ENCODE results near the gene EPHB2. TPM values are rescaled to one million over a fixed set of nuclear protein-coding genes. Genes with fewer than 3 reads are reported as not detected.

EPHB2 gene
- total RNA-seq, 1 donor from 2014 or later: 28.9 TPM

DNA sequence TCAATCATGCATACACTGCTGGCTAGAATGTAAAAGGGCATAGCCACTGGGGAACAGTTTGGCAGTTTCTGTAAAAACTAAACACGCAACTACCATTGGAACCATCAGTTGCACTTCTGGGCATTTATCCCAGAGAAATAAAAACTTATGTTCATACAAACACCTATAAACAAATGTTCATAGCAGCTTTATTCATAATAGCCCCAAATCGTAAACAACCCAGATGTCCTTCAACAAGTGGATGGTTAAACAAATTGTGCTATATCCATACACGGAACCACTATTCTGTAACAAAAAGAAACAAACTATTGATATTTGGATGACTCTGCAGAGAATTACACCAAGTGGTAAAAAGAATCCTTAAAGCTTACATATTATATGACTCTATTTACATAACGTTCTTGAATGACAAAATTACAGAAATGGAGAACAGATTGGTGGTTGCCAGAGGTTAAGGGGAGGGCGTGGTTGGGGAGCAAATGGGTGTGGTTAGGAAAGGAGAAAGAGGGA is 239.2 kb downstream of the EPHB2 start:
- no peak for DNase-seq (ENCODE audit: low spot score)

DNA sequence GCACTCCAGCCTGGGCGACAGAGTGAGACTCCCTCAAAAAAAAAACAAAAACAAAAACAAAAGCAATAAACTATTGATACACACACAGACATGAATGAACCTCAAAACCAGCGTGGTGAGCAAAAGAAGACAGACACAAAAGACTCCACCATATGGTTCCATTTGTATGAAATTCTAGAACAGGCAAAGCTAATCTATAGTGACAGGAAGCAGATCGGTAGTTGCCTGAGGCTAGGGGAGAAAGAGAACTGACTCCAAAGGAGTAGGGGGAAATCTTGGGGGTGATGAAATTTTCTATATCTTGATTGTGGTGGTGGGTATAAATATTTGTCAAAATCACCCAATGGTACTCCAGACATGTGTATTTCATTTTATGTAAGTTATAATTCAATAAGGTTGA is 241.2 kb downstream of the EPHB2 start:
- no peak for DNase-seq (ENCODE audit: low spot score)

DNA sequence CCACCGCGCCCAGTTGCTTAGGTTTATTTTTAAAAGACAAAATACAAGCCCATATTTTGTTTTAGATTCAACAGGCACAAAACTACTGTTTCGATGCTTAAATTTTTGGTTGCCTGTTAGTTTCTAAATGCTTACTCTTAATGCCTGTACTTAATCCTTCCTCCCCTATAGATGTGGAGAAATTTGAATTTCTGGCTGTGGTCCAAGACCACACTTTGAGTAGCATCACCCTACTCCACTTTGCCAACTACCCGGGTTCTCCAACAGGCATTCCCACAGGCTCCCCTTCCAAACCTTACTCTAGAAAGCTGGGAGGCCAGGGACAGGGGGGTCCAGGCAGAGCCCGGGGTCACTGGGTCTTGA is 242.0 kb downstream of the EPHB2 start:
- DNase-seq (ENCODE audit: low spot score): no peak

DNA sequence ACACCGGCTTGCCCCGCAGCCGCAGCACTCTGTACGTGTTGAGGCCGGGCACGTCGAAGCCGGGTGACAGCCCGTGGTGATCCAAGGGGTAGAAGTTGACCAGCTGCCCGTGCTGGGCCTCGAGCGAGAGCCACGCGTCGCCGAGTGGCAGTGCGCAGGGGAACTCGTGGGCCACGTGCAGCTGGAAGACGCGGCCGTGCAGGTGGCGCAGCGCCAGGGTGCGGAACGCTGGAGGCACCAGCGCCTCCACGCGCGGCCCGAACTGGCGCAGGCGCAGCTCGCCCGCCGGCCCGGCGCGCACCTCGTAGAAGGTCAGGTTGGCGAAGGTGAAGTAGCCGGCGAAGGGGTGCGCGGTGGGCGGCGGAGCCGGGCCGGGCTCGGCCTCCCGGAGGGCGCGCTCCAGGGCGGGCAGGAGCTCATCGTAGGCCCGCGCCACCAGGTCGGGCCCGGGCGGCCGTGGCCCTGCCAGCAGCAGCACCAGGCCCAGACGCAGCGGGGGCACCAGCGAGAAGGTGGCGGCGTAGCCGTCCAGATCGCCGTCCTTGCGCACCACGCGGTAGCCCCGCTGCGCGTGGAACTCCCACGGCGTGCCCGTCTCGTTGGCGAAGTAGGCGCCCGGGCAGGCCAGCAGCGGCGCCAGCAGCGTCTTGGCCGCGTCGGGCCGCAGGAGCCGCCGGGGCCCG is 242.6 kb downstream of the EPHB2 start:
- DNase-seq (ENCODE audit: low spot score): no peak

DNA sequence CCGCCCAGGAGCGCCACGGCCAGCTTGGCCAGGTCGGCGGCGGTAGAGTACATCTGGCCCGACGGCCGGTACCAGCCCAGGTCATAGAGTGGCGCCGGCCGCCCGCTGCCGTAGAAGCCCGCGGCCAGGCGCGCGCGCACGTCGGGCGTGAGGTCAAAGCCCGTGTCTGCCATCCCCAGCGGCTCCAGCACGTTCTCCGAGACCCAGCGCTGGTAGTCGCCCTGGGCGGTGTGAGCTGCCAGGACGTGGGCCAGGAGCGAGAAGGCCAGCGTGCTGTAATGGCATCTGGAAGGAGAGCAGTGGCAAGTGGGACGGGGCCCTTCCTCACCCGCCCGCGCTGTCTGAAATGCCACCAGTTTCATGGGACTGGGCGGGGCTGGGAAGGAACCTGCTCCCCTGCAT is 243.1 kb downstream of the EPHB2 start:
- no peak for DNase-seq (ENCODE audit: low spot score)

DNA sequence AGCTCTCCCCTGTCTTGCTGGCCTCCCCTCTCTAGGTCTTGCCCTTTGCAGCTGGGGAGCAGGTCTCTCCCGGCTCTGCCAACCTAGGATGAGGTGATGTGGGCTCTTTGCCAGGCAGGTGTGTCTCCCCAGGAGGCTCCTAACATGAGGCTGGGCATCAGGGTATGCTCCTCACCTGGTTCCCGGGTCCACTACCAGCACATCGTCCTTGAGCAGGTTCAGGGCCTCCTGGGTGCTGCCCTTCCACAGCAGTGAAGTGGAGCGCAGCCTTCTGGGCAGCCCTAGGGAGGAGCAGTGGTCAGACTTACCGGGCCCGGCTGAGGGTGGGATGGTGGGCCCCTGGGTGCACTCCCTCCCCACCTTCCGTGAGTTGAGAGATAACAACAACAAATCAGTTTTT is 244.5 kb downstream of the EPHB2 start:
- no peak for DNase-seq (ENCODE audit: low spot score)

DNA sequence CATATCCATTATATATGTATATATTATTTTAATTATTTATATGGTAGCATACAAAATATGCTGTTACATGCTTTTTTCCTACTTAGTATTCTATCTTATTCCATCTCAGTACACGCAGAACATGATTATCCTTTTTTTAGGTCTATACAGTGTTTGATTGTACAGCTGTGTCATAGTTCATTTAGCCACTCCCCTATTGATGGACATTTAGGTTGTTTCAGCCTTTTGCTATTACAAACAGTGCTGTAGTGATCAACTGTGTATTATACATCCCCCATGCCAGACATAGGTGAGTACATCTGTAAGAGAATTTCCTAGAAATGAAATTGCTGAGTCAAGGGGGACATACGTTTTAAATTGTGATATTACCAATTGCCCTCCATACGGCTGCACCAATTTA is 246.4 kb downstream of the EPHB2 start:
- DNase-seq (ENCODE audit: low spot score): no peak

DNA sequence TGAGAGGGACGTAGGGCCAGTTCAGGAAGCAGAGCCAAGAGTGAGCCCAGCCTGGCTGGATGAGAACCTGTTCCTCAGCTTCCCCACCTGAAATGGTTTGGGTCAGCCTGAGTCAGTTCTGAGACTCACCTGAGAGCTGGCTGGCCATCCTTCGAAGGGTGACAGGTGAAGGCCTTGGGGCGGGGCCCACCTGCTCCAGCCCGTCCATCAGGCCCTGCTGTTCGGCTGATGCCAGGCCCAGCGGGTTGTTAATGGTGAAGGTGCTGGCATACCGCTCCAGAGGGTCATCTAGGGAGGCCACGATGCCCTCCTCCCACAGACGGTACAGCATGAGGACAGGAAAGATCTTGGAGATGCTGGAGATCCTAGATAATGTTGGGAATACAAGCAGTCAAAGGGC is 247.9 kb downstream of the EPHB2 start:
- DNase-seq (ENCODE audit: low spot score): no peak

DNA sequence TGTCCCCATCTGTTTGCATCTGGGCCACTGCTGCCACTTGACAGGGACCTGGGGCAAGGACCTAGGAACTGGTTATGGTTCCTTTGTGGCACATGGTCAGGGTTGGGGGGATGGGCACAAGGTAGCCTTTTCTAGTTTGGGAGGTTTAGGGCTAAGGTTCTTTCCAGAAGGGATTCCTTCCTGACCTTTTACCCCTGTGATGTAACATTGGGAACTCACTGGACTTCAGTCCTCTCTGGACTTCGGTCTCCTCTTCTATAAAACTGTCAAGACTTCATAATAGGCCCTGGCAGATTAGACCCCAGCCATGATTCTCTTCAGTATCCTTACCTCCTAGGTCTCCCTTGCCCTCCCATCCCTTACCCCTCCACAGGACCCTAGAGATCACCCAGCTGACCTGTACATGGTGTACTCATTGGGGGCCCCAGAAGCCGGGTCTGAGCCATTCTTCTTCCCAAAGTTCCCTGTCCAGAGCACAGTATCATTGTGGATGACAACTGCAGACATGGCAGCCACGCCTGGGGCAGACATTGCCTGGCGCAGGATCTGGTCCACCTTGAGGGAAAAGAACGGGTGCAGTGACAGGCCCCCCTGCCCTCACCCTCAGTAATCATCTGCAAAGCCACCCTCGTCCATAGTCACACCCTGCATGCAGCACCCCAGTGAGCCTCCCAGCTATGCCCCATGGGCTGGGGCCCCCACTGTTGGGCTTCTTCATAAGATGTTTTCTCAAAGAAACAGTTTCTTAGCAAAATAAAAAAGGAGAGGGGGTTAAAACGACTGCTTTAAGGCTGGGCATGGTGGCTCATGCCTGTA is 249.1 kb downstream of the EPHB2 start:
- DNase-seq (ENCODE audit: low spot score): no peak

DNA sequence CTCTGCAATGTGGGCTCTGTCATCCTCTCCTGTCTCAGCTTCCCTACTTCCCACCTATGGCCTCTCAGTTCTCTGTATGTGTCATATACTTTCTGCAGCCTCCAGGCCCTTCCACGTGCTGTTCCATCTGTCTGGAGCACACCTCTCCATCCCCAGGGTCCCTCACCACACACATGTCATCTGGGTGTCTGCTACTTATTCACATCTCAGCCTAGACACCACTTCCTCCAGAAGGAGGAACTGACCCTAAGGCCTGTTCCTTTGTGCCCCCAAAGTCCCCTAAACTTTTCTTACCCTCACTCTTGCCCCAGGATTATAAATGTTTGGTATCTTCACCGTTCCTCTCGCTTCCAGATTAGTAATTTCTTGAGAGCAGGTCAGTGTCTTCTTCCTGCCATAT is 251.9 kb downstream of the EPHB2 start:
- DNase-seq (ENCODE audit: low spot score): no peak

DNA sequence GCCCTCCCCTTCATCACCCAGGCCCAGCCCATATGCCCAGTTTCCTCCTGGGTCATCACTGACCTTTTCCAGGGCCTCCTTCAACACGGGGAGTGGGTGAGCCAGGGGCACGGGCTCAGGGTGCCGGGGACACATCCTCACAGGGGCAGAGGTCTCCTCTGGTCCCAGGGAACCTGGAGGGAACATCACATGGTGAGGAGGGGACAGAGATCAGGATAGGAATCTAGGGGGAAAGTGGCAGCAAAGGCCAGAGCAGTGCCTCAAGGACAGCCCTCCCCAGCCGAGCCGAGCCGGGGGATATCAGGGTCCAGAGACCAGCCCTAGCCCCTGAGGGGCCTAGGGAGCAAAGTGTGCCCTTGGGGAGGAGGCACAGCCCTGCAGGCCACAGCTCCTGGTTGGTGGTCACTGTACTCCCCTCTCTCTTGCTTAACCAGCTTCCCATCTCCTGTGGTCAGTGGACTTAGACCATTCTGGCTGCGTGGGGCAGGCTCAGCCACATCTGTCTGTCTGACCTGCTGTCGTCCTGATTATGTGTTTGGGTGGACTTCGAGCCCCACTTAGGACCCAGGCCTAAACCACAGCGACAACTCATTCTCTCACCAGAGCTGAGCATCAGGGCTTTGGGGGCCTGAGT is 252.5 kb downstream of the EPHB2 start:
- no peak for DNase-seq (ENCODE audit: low spot score)

DNA sequence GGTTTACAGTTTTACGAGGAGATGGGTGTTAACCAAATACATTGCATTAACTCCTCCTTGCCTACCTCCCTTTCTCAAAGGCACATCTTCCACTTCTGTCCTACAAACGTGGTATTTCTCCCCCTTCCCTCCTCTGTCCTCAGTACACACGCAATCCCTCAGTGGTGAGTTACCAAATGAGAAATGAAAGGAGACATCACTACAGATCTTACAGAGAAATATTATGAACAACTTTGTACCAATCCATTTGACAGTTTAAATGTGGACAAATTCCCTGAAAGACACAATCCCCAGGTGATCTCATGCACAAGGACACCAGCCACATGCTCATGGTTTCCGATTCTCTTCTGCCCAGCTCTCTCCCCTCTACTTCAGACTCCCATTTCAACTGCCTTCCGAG is 255.7 kb downstream of the EPHB2 start:
- DNase-seq (ENCODE audit: low spot score): no peak

DNA sequence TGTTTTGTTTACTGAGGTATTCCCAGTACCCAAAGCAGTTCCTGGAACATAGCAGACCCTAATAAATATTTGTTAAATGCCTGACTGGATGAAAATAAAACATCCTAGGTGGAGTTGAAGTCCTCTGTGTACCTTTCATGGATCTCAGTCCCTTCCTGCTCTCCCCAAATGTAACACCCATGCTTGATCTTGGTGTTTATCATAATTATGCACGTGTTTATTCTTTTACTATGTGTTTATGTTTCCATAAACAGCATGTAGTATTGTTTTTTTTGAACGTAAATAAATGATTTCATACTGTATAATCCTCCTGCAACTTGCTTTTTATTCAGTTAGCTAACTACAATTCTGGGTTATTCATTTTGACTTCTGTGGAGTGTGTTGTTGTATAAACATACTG is 257.2 kb downstream of the EPHB2 start:
- no peak for DNase-seq (ENCODE audit: low spot score)

DNA sequence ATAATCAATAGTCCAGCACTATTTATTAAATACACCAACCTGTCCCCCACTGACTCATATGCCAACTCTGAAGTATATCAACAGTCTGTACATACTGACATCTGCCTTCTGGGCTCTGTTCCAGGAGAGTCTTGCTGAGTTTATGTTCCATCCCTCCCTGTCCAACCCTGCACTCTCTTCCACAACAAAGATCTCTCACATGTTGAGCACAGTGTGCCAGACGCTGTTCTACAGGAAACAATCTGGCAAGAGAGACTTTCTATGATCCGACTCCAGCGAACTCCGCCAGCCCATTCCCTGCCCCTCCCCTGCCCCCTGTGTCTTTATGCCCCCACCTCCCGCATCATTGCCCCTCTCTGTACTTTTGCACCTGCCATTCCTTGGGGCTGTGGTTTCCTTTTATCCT is 258.7 kb downstream of the EPHB2 start:
- DNase-seq (ENCODE audit: low spot score): peak; percentile 92

DNA sequence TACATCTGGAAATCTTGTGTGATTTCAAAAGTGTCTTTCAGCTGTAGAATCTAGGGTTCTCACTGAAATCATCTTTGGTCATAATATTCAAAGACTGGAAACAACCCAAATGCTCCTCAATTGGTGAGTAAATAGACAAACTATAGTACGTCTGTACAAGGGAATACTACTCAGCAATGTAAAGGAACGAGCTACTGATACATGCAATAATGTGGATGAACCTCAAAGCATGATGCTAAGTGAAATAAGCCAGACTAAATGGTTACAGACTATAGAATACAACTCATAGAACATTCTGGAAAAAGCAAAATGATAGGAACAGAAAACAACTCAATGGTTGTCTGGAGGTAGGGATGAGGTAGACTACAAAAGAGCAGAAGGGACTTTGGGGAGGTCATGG is 259.5 kb downstream of the EPHB2 start:
- no peak for DNase-seq (ENCODE audit: low spot score)

Other genes starting within 250 kb of the EPHB2 start
- gene EPHA8, start 147.3 kb upstream of the EPHB2 start, total RNA-seq (ENCODE audit: insufficient read depth, low replicate concordance): 4.3 TPM
- 122 TPM for gene C1QA, start 74.2 kb upstream of the EPHB2 start, total RNA-seq (ENCODE audit: insufficient read depth, low replicate concordance)
- gene C1QC, start 67.2 kb upstream of the EPHB2 start, total RNA-seq (ENCODE audit: insufficient read depth, low replicate concordance): 124 TPM
- 201 TPM for gene C1QB, start 57.6 kb upstream of the EPHB2 start, total RNA-seq (ENCODE audit: insufficient read depth, low replicate concordance)